ENCODE measurements around the gene CHAF1B.
"Not testable (repeated sequence)": the region's sequence is repeated elsewhere in the genome, so short reads cannot be mapped to it uniquely, and the experiment has no call there.

CHAF1B gene

GRCh38 chr21:36385233-36386030 is at the start of gene CHAF1B:
Gene CHAF1B, plus strand, starts transcription at chr21:36385392. Its CDS starts 745 bp downstream, at chr21:36386137.
- TF ChIP-seq CTCF (IDR thresholded peaks at IDR 0.05; ENCODE audit: low read depth, low read length): no peak
- DNase-seq (ENCODE audit: extremely low read depth, low read depth): peak; percentile 24

- TF ChIP-seq CTCF (IDR thresholded peaks at IDR 0.05; ENCODE audit: low read depth, low read length): no peak
- no peak for DNase-seq (ENCODE audit: extremely low read depth, low read depth)
Observed at GRCh38 chr21:36337099-36337509, 48.1 kb upstream of the CHAF1B start.

GRCh38 chr21:36338975-36339374 is 46.2 kb upstream of the CHAF1B start:
- no peak for DNase-seq (ENCODE audit: extremely low read depth, low read depth)
- no peak for TF ChIP-seq CTCF (IDR thresholded peaks at IDR 0.05; ENCODE audit: low read depth, low read length)

- DNase-seq (ENCODE audit: extremely low read depth, low read depth): not testable (repeated sequence)
Observed at GRCh38 chr21:36342581-36342980, 42.6 kb upstream of the CHAF1B start.

- no peak for DNase-seq (ENCODE audit: extremely low read depth, low read depth)
- no peak for TF ChIP-seq CTCF (IDR thresholded peaks at IDR 0.05; ENCODE audit: low read depth, low read length)
Observed at GRCh38 chr21:36344931-36345330, 40.3 kb upstream of the CHAF1B start.

GRCh38 chr21:36347278-36347961 is 37.8 kb upstream of the CHAF1B start:
- no peak for DNase-seq (ENCODE audit: extremely low read depth, low read depth)
- TF ChIP-seq CTCF (IDR thresholded peaks at IDR 0.05; ENCODE audit: low read depth, low read length): no peak

GRCh38 chr21:36347962-36348328 is 37.2 kb upstream of the CHAF1B start:
- no peak for TF ChIP-seq CTCF (IDR thresholded peaks at IDR 0.05; ENCODE audit: low read depth, low read length)

More at GRCh38 chr21:36347962-36348328, 37.2 kb upstream of the CHAF1B start:
- DNase-seq (ENCODE audit: extremely low read depth, low read depth): no peak
